GM12865 (cell line): ENCODE measurements around the gene FAM229B.

Experiments used
- DNase-seq: peaks from one replicate; pipeline ENCODE4 v3.0.0; 2010; ENCODE audit warnings: low read depth
- H3K4me3 ChIP-seq: 2 replicates; pipeline ENCODE4 v1.5.1; 2011; ENCODE audit warnings: mild to moderate bottlenecking, low read depth, low read length, control low read depth
- TF ChIP-seq, protein P1 (sequence below): IDR thresholded peaks from 2 replicates; pipeline ENCODE4 v1.5.1; 2011; ENCODE audit warnings: low read length, control low read depth, low read depth, inconsistent platforms; ENCODE audit not compliant: insufficient read depth; ENCODE audit errors: missing control alignments

The FAM229B gene

GRCh38 chr6:112149719-112150263 lies 62.4 kb downstream of the FAM229B start:
- no peak overlapping the region for H3K4me3 ChIP-seq
- TF ChIP-seq, protein P1, sequence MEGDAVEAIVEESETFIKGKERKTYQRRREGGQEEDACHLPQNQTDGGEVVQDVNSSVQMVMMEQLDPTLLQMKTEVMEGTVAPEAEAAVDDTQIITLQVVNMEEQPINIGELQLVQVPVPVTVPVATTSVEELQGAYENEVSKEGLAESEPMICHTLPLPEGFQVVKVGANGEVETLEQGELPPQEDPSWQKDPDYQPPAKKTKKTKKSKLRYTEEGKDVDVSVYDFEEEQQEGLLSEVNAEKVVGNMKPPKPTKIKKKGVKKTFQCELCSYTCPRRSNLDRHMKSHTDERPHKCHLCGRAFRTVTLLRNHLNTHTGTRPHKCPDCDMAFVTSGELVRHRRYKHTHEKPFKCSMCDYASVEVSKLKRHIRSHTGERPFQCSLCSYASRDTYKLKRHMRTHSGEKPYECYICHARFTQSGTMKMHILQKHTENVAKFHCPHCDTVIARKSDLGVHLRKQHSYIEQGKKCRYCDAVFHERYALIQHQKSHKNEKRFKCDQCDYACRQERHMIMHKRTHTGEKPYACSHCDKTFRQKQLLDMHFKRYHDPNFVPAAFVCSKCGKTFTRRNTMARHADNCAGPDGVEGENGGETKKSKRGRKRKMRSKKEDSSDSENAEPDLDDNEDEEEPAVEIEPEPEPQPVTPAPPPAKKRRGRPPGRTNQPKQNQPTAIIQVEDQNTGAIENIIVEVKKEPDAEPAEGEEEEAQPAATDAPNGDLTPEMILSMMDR = no peak
- no peak for DNase-seq

GRCh38 chr6:112150363-112150762 lies 63.0 kb downstream of the FAM229B start:
- no peak for DNase-seq
- TF ChIP-seq, protein P1 = no peak
- H3K4me3 ChIP-seq = no peak overlapping the region
